ENCODE measurements around the gene TOX2. TPM values are rescaled to one million over a fixed set of nuclear protein-coding genes. Genes with fewer than 3 reads are reported as not detected.

TOX2 gene
- total RNA-seq, 1 experiment from 2014 or later = 85.4 TPM

DNA sequence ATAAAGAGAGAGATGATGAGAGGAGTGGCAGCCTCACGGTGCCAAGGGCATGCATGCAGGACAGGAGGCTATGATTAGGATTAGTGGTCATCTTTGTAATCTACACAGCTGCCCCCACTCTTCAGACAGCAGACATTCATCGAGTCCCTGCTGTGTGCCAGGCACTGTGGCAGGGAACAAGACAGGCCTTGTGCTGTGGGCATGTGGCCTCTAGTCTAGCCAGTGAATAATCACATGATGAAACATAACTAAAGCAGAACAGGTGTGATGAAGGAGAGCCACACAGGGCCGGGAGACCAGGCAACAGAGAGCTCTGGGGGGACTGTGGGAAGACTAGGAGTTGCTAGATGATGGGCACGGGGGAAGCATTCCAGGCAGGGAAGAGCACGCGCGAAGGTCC lies 22.2 kb downstream of the TOX2 start:
- CTCF ChIA-PET = no interaction called here
- TF ChIP-seq, protein P1, sequence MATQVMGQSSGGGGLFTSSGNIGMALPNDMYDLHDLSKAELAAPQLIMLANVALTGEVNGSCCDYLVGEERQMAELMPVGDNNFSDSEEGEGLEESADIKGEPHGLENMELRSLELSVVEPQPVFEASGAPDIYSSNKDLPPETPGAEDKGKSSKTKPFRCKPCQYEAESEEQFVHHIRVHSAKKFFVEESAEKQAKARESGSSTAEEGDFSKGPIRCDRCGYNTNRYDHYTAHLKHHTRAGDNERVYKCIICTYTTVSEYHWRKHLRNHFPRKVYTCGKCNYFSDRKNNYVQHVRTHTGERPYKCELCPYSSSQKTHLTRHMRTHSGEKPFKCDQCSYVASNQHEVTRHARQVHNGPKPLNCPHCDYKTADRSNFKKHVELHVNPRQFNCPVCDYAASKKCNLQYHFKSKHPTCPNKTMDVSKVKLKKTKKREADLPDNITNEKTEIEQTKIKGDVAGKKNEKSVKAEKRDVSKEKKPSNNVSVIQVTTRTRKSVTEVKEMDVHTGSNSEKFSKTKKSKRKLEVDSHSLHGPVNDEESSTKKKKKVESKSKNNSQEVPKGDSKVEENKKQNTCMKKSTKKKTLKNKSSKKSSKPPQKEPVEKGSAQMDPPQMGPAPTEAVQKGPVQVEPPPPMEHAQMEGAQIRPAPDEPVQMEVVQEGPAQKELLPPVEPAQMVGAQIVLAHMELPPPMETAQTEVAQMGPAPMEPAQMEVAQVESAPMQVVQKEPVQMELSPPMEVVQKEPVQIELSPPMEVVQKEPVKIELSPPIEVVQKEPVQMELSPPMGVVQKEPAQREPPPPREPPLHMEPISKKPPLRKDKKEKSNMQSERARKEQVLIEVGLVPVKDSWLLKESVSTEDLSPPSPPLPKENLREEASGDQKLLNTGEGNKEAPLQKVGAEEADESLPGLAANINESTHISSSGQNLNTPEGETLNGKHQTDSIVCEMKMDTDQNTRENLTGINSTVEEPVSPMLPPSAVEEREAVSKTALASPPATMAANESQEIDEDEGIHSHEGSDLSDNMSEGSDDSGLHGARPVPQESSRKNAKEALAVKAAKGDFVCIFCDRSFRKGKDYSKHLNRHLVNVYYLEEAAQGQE (IDR thresholded peaks at IDR 0.05; ENCODE audit: insufficient read depth in 1 of 2, low read depth in 2 of 2, low read length in 1 of 2) = no peak
- TF ChIP-seq SIN3A (IDR thresholded peaks at IDR 0.05; ENCODE audit: borderline replicate concordance, insufficient read depth, low read depth, low read length) = no peak
- TF ChIP-seq, protein P2, sequence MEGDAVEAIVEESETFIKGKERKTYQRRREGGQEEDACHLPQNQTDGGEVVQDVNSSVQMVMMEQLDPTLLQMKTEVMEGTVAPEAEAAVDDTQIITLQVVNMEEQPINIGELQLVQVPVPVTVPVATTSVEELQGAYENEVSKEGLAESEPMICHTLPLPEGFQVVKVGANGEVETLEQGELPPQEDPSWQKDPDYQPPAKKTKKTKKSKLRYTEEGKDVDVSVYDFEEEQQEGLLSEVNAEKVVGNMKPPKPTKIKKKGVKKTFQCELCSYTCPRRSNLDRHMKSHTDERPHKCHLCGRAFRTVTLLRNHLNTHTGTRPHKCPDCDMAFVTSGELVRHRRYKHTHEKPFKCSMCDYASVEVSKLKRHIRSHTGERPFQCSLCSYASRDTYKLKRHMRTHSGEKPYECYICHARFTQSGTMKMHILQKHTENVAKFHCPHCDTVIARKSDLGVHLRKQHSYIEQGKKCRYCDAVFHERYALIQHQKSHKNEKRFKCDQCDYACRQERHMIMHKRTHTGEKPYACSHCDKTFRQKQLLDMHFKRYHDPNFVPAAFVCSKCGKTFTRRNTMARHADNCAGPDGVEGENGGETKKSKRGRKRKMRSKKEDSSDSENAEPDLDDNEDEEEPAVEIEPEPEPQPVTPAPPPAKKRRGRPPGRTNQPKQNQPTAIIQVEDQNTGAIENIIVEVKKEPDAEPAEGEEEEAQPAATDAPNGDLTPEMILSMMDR (IDR thresholded peaks at IDR 0.05) = no peak
- TF ChIP-seq TCF7L2 (IDR thresholded peaks at IDR 0.05; ENCODE audit: low read depth, low read length) = no peak
- no peak for TF ChIP-seq POLR2AphosphoS5 (IDR thresholded peaks at IDR 0.05; ENCODE audit: low read depth, low read length)
- DNase-seq (ENCODE audit: low read depth, low spot score) (no peak), ATAC-seq (no peak)
- Histone ChIP-seq H3K4me3 (ENCODE audit: low read depth in 2 of 2, low read length in 2 of 2) (no peak overlapping the region), H3K27me3 (ENCODE audit: control insufficient read depth, insufficient read depth, low read length) (no peaks in the 10 kb centered on the region), H3K4me1 (ENCODE audit: control insufficient read depth, insufficient read depth, low read length) (peaks cover 62% of the 10 kb centered on the region), H3K27ac (ENCODE audit: low read length) (peak overlapping the region; percentile 86), H3K9me3 (ENCODE audit: control insufficient read depth, insufficient read depth, low read depth, low read length) (no peaks in the 10 kb centered on the region), H3K36me3 (ENCODE audit: control insufficient read depth, insufficient read depth, low read length) (no peaks in the 10 kb centered on the region)
- POLR2A ChIA-PET = no interaction called here
- in situ Hi-C loops (cut with HindIII; ENCODE audit: low pct_unique_long_range_greater_than_20kb, low sequenced_read_pairs) (no loop called here), intact Hi-C loops (cut with micrococcal nuclease; ENCODE audit: unreplicated experiment) (no loop called here)
- no TSS peak for BruUV-seq (replicated peaks)

DNA sequence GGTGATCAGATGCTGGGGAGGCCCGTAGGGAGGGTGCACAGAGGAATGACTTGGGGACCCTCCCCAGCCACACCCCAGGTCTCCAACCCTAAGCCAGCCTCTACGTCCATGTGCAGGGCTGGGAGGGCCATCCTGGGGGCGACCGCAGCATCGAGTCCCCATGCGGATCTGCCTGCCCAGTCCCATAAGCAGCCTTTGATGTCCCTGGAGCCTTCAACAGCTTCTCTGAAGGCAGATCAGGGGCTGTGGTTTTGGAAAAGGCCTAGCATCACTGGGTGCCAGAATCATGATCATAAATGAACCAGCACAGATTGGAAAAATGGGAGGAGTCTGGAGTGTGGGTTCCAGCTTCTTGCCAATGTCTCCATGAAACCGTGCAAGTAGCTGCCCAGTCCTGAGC lies 22.9 kb downstream of the TOX2 start:
- peak overlapping the region; percentile 86 for H3K27ac ChIP-seq (ENCODE audit: low read length)
- no peak for ATAC-seq
- in situ Hi-C loops (cut with HindIII; ENCODE audit: low pct_unique_long_range_greater_than_20kb, low sequenced_read_pairs) (no loop called here), intact Hi-C loops (cut with micrococcal nuclease; ENCODE audit: unreplicated experiment) (no loop called here)
- no peaks in the 10 kb centered on the region for H3K27me3 ChIP-seq (ENCODE audit: control insufficient read depth, insufficient read depth, low read length)
- H3K4me1 ChIP-seq (ENCODE audit: control insufficient read depth, insufficient read depth, low read length) = peaks cover 70% of the 10 kb centered on the region
- H3K36me3 ChIP-seq (ENCODE audit: control insufficient read depth, insufficient read depth, low read length) = no peaks in the 10 kb centered on the region
- no TSS peak for BruUV-seq (replicated peaks)
- POLR2A ChIA-PET = no interaction called here
- TF ChIP-seq SIN3A (IDR thresholded peaks at IDR 0.05; ENCODE audit: borderline replicate concordance, insufficient read depth, low read depth, low read length) (no peak), TCF7L2 (IDR thresholded peaks at IDR 0.05; ENCODE audit: low read depth, low read length) (peak; percentile 56; the same call in 1 of the 2 replicates)
- CTCF ChIA-PET = no interaction called here
- H3K9me3 ChIP-seq (ENCODE audit: control insufficient read depth, insufficient read depth, low read depth, low read length) = no peaks in the 10 kb centered on the region
- no peak for DNase-seq (ENCODE audit: low read depth, low spot score)
- H3K4me3 ChIP-seq (ENCODE audit: low read depth in 2 of 2, low read length in 2 of 2) = no peak overlapping the region

DNA sequence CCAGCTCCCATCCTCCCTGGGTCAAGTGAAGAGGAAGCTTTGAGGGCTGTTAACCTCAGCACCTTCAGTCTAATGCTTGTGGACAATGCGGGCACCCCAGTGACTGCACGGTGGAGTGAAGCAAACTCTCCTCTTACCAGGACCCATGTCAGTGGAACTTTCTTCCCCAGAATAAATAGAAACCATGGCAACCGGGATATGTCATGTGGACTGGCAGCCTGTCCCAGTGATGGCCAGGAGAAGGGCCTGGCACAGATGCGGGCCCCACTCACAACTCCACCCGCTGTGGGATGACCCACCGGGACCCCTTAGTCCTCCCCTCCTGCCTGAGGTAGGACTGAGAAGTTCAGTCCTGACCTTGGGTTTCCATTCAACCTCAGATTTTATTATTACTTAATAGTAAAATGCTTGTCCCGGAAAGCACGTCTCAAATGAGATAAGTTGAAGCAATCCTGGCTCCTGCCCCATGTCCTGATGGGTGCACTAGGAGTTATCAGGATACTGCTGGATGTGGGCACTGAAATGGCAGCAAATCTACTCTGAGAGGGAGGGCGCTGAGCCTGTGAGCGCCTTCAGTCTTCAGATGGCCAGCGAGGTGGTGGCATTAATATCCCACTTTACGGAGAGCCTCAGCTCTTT lies 23.5 kb downstream of the TOX2 start:
- Histone ChIP-seq H3K4me1 (ENCODE audit: control insufficient read depth, insufficient read depth, low read length) (peaks cover 75% of the 10 kb centered on the region), H3K36me3 (ENCODE audit: control insufficient read depth, insufficient read depth, low read length) (no peaks in the 10 kb centered on the region), H3K4me3 (ENCODE audit: low read depth in 2 of 2, low read length in 2 of 2) (no peak overlapping the region), H3K27me3 (ENCODE audit: control insufficient read depth, insufficient read depth, low read length) (no peaks in the 10 kb centered on the region), H3K27ac (ENCODE audit: low read length) (peak overlapping the region; percentile 86), H3K9me3 (ENCODE audit: control insufficient read depth, insufficient read depth, low read depth, low read length) (no peaks in the 10 kb centered on the region)
- TF ChIP-seq, protein P1 (IDR thresholded peaks at IDR 0.05; ENCODE audit: insufficient read depth in 1 of 2, low read depth in 2 of 2, low read length in 1 of 2) = no peak
- TF ChIP-seq POLR2AphosphoS5 (IDR thresholded peaks at IDR 0.05; ENCODE audit: low read depth, low read length) (no peak), SIN3A (IDR thresholded peaks at IDR 0.05; ENCODE audit: borderline replicate concordance, insufficient read depth, low read depth, low read length) (no peak), TCF7L2 (IDR thresholded peaks at IDR 0.05; ENCODE audit: low read depth, low read length) (no peak)
- TF ChIP-seq, protein P2 (IDR thresholded peaks at IDR 0.05) = no peak
- intact Hi-C loops (cut with micrococcal nuclease; ENCODE audit: unreplicated experiment) = no loop called here
- in situ Hi-C loops (cut with HindIII; ENCODE audit: low pct_unique_long_range_greater_than_20kb, low sequenced_read_pairs) = no loop called here
- ATAC-seq = no peak
- DNase-seq (ENCODE audit: low read depth, low spot score) = no peak
- BruUV-seq (replicated peaks) = no TSS peak
- ChIA-PET POLR2A (no interaction called here), CTCF (no interaction called here)

Data from Panc1 (cell line).